Purkinje cell (primary cell): ENCODE results near the gene URI1. TPM values are rescaled to one million over a fixed set of nuclear protein-coding genes. Genes with fewer than 3 reads are reported as not detected.

Experiments used
- polyA plus RNA-seq: library from polyadenylated mRNA; unstranded; fragments of >200 nt; fragmentation: Nextera tagmentation; gene quantifications from 2 replicates; pipeline ENCODE4 v1.2.1, GENCODE V29; 2014

The URI1 gene
- 57.1 and 57.2 TPM in 2 replicates for polyA plus RNA-seq

GRCh38 chr19:29941828-29942403 lies at the start of gene URI1:
Gene URI1, plus strand, starts transcription at chr19:29942239. Its CDS starts 309 bp downstream, at chr19:29942548.

Other genes with a start within 250 kb of the URI1 start
- 15.8 and 22.7 TPM in 2 replicates for gene C19orf12, start 227.0 kb upstream of the URI1 start, polyA plus RNA-seq
- gene CCNE1, start 130.2 kb upstream of the URI1 start, polyA plus RNA-seq = 6.7 and 7.4 TPM in 2 replicates